HL-60 (cell line): ENCODE data around the gene EIF4EBP2.

Experiments used
- DNase-seq, 2 experiments: peaks; one replicate each; pipeline ENCODE4 v3.0.0-alpha.2; 2010 to 2020; ENCODE audit warnings: low read depth in 1 of 2, low spot score in 1 of 2
- H3K27ac ChIP-seq: fragments of 250-450 bp; sonication (Bioruptor Pico); replicated peaks from 2 replicates; pipeline ENCODE4 v1.5.1; 2020; ENCODE audit warnings: mild to moderate bottlenecking, moderate library complexity
- H3K27me3 ChIP-seq: fragments of 250-450 bp; sonication (Bioruptor Pico); 2 replicates; pipeline ENCODE4 v1.5.1; 2021; ENCODE audit warnings: mild to moderate bottlenecking, moderate library complexity; ENCODE audit not compliant: insufficient read depth, poor library complexity, severe bottlenecking
- H3K4me3 ChIP-seq: replicated peaks from 2 replicates; pipeline ENCODE4 v1.5.1; 2011; ENCODE audit warnings: mild to moderate bottlenecking, control low read depth, low read length; ENCODE audit not compliant: insufficient read depth
- GABPA ChIP-seq: IDR thresholded peaks from 2 replicates; pipeline ENCODE4 v1.6.1; 2012; ENCODE audit warnings: low read depth
- POLR2AphosphoS5 ChIP-seq: IDR thresholded peaks from 2 replicates; pipeline ENCODE4 v1.6.1; 2012; ENCODE audit warnings: low read depth
- SPI1 ChIP-seq: IDR thresholded peaks from 2 replicates; pipeline ENCODE4 v1.6.1; 2012; ENCODE audit warnings: low read depth, mild to moderate bottlenecking, borderline replicate concordance
- TF ChIP-seq, protein P1 (sequence below): IDR thresholded peaks from one replicate; pipeline ENCODE4 v1.5.1; 2011; ENCODE audit warnings: low read length, control low read depth, inconsistent platforms; ENCODE audit not compliant: insufficient read depth
- TF ChIP-seq, protein P2 (sequence below): IDR thresholded peaks from 2 replicates; pipeline ENCODE4 v1.6.1; 2012; ENCODE audit warnings: low read depth; ENCODE audit not compliant: insufficient replicate concordance

EIF4EBP2 gene

DNA sequence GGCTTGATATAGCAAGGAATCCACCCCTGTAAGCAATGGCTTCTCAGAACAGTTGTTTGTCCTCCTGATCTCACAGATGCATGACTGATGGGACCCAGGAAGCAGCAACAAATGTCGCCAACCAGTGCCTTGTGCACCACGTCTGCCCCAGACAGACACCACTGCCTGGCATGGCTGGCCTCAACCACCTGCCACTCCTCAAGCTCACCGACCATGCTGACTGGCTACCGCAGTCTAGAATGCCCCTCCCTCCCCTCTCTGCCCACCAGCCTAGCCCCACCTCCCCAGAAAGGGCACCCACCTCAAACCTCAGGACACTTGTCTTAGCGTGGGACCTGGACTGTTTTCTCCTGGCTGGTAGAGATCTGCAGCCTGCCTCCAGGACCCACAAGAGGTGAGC is 45.5 kb upstream of the EIF4EBP2 start:
- Histone ChIP-seq H3K4me3 (no peak overlapping the region), H3K27me3 (no peaks in the 10 kb centered on the region), H3K27ac (no peak overlapping the region)
- DNase-seq, result no peak
- TF ChIP-seq GABPA (no peak), POLR2AphosphoS5 (no peak), SPI1 (no peak)
- TF ChIP-seq, protein P1, sequence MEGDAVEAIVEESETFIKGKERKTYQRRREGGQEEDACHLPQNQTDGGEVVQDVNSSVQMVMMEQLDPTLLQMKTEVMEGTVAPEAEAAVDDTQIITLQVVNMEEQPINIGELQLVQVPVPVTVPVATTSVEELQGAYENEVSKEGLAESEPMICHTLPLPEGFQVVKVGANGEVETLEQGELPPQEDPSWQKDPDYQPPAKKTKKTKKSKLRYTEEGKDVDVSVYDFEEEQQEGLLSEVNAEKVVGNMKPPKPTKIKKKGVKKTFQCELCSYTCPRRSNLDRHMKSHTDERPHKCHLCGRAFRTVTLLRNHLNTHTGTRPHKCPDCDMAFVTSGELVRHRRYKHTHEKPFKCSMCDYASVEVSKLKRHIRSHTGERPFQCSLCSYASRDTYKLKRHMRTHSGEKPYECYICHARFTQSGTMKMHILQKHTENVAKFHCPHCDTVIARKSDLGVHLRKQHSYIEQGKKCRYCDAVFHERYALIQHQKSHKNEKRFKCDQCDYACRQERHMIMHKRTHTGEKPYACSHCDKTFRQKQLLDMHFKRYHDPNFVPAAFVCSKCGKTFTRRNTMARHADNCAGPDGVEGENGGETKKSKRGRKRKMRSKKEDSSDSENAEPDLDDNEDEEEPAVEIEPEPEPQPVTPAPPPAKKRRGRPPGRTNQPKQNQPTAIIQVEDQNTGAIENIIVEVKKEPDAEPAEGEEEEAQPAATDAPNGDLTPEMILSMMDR, result no peak
- TF ChIP-seq, protein P2, sequence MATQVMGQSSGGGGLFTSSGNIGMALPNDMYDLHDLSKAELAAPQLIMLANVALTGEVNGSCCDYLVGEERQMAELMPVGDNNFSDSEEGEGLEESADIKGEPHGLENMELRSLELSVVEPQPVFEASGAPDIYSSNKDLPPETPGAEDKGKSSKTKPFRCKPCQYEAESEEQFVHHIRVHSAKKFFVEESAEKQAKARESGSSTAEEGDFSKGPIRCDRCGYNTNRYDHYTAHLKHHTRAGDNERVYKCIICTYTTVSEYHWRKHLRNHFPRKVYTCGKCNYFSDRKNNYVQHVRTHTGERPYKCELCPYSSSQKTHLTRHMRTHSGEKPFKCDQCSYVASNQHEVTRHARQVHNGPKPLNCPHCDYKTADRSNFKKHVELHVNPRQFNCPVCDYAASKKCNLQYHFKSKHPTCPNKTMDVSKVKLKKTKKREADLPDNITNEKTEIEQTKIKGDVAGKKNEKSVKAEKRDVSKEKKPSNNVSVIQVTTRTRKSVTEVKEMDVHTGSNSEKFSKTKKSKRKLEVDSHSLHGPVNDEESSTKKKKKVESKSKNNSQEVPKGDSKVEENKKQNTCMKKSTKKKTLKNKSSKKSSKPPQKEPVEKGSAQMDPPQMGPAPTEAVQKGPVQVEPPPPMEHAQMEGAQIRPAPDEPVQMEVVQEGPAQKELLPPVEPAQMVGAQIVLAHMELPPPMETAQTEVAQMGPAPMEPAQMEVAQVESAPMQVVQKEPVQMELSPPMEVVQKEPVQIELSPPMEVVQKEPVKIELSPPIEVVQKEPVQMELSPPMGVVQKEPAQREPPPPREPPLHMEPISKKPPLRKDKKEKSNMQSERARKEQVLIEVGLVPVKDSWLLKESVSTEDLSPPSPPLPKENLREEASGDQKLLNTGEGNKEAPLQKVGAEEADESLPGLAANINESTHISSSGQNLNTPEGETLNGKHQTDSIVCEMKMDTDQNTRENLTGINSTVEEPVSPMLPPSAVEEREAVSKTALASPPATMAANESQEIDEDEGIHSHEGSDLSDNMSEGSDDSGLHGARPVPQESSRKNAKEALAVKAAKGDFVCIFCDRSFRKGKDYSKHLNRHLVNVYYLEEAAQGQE, result no peak

DNA sequence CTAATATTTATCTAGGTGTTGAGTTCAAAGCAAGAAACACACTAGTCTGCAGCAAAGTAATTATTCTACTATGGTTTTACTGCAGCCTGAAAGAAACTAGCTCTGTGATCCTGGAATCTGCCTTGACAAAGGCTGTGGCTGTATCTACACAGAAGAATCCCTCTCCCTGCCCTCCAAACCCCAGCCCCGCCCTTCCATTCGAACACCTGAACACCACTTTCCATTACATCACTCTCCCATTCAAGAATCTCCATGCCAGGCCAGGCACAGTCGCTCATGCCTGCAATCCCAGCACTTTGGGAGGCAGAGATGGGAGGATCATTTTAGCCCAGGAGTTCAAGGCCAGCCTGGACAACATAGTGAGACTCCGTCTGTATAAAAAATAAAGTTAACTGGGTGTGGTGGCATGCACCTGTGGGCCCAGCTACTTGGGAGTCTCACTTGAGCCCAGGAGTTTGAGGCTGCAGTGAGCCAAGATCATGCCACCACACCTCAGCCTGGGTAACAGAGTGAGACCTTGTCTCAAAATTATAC is 44.9 kb upstream of the EIF4EBP2 start:
- no peak for TF ChIP-seq SPI1
- TF ChIP-seq, protein P1, result no peak
- H3K27ac ChIP-seq, result no peak overlapping the region
- DNase-seq, result no peak
- H3K27me3 ChIP-seq, result no peaks in the 10 kb centered on the region
- H3K4me3 ChIP-seq, result no peak overlapping the region

DNA sequence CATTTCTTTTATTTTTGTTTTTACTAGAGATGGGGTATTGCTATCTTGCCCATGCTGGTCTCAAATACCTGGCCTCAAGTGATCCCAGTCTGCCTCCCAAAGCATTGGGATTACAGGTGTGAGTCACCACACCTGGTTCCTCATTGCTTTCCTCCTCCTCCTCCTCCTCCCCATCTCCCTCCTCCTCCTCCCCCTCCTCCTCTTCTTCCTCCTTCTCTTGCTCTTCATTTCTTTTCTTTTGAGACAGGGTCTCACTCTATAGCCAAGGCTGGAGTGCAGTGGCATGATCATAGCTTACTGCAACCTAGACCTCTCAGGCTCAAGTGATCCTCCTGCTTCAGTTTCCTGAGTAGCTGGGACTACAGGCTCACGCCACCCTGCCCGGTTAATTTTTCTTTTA is 43.7 kb upstream of the EIF4EBP2 start:
- no peak overlapping the region for H3K4me3 ChIP-seq
- TF ChIP-seq, protein P2, result no peak
- TF ChIP-seq POLR2AphosphoS5 (no peak), GABPA (no peak), SPI1 (no peak)
- TF ChIP-seq, protein P1, result no peak

DNA sequence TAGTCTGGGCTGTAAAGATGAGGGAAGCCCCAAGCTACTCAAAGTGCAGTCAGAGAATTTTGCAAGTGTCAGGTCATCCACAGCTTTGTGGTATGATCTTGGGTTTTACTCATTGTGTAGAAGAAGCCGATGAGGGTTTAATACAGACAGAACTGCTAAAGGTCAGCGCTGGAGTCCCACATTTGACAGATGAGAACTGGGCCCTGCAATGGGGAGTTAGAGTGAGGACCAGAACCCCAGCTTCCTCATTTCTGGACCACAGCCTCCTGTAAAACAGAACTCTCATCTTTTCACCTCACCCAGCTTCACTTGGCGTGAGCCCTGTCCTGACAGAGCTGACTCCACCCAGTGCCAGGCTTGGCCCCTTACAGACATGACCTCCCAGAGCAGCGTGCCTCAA is 41.6 kb upstream of the EIF4EBP2 start:
- no peak for DNase-seq
- TF ChIP-seq POLR2AphosphoS5 (no peak), GABPA (no peak), SPI1 (no peak)
- TF ChIP-seq, protein P2, result no peak
- TF ChIP-seq, protein P1, result no peak
- Histone ChIP-seq H3K27ac (no peak overlapping the region), H3K27me3 (no peaks in the 10 kb centered on the region), H3K4me3 (no peak overlapping the region)

More for the DNA sequence above, 43.7 kb upstream of the EIF4EBP2 start:
- H3K27ac ChIP-seq, result no peak overlapping the region
- no peaks in the 10 kb centered on the region for H3K27me3 ChIP-seq
- no peak for DNase-seq
